Testis (tissue), 2 donors: Measurements from ENCODE around the gene DGKB.

Experiments used
- CTCF ChIP-seq, 3 experiments: fragments of 450-650 bp in 2 of 3; fragments of 200-600 bp in 1 of 3; sonication (generic) in 1 of 3; IDR thresholded peaks; one replicate each; pipeline ENCODE4 v1.5.1; 2016 to 2019; ENCODE audit warnings: antibody characterized with exemption in 3 of 3, mild to moderate bottlenecking in 2 of 3, moderate library complexity in 1 of 3
- POLR2A ChIP-seq: fragments of 450-650 bp; IDR thresholded peaks from one replicate; pipeline ENCODE4 v1.6.1; 2017; ENCODE audit warnings: antibody characterized with exemption, mild to moderate bottlenecking, moderate library complexity

- TF ChIP-seq CTCF (IDR thresholded peaks at IDR 0.05) (no peak), POLR2A (no peak)
Measured at GRCh38 chr7:14252458-14252857, 650.1 kb downstream of the DGKB start.
